ENCODE data around the gene RPRD1B. TPM values are rescaled to one million over a fixed set of nuclear protein-coding genes. Genes with fewer than 3 reads are reported as not detected.

Gene RPRD1B
- total RNA-seq, 2 donors from 2014 or later: 22.7 to 42.5 TPM

- H3K4me1 ChIP-seq: peaks cover 4% of the 10 kb centered on the region
- no peaks in the 10 kb centered on the region for H3K9me3 ChIP-seq
- TF ChIP-seq, protein P1, sequence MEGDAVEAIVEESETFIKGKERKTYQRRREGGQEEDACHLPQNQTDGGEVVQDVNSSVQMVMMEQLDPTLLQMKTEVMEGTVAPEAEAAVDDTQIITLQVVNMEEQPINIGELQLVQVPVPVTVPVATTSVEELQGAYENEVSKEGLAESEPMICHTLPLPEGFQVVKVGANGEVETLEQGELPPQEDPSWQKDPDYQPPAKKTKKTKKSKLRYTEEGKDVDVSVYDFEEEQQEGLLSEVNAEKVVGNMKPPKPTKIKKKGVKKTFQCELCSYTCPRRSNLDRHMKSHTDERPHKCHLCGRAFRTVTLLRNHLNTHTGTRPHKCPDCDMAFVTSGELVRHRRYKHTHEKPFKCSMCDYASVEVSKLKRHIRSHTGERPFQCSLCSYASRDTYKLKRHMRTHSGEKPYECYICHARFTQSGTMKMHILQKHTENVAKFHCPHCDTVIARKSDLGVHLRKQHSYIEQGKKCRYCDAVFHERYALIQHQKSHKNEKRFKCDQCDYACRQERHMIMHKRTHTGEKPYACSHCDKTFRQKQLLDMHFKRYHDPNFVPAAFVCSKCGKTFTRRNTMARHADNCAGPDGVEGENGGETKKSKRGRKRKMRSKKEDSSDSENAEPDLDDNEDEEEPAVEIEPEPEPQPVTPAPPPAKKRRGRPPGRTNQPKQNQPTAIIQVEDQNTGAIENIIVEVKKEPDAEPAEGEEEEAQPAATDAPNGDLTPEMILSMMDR (IDR thresholded peaks at IDR 0.05): no peak
- H3K36me3 ChIP-seq: no peaks in the 10 kb centered on the region
- intact Hi-C loops (cut with DNase I): no loop called here
- DNase-seq: no peak
- no peak overlapping the region for H3K27ac ChIP-seq
- H3K27me3 ChIP-seq: no peaks in the 10 kb centered on the region
- no peak overlapping the region for H3K4me3 ChIP-seq
- no peak overlapping the region for H3K9ac ChIP-seq (ENCODE audit: low read depth in 2 of 2, low read length in 2 of 2)
These were observed 81.7 kb downstream of the RPRD1B start for GRCh38 chr20:38115205-38115604.

- Histone ChIP-seq H3K4me3 (no peak overlapping the region), H3K27ac (no peak overlapping the region), H3K9ac (ENCODE audit: low read depth in 2 of 2, low read length in 2 of 2) (no peak overlapping the region), H3K9me3 (no peaks in the 10 kb centered on the region), H3K27me3 (no peaks in the 10 kb centered on the region), H3K4me1 (no peaks in the 10 kb centered on the region), H3K36me3 (no peaks in the 10 kb centered on the region)
- intact Hi-C loops (cut with DNase I): no loop called here
- no peak for DNase-seq
- TF ChIP-seq, protein P1 (IDR thresholded peaks at IDR 0.05): no peak
These were observed 82.3 kb downstream of the RPRD1B start for GRCh38 chr20:38115896-38116295.

DNA sequence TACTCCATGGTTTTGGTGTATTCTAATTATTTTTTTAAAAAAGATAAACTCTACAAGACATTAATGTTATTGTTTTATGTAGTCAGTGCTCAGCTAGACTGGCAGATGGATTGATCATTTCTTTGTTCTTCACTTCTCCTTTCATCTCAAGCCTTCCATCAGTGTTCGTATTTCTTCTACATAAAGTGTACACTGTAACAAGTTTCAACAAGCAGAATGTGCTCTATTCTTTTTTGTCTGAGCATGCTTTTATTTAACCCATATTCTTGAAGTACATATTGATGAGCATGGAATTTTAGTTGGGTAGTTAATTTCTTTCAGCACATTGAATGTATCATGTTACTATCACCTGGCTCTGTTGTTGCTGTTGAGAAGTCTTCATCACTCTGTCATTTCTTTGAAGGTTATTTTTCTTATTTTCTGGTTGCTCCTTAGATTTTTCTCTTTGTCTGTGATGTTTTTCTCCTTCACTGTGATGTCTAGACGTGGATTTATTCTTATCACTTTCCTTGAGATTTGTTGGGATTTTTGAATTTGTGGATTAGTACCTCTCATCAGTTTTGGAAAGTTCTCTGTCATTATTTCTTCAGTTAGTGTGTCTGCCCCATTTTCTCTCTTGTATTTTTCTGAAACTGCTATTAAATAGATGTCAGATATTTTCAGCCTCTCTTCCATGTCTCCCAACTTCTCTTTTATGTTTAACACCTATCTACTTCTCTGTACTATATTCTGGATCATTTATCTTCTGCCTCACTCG lies 83.0 kb downstream of the RPRD1B start:
- Histone ChIP-seq H3K27me3 (no peaks in the 10 kb centered on the region), H3K4me3 (no peak overlapping the region), H3K9ac (ENCODE audit: low read depth in 2 of 2, low read length in 2 of 2) (no peak overlapping the region), H3K4me1 (no peaks in the 10 kb centered on the region), H3K9me3 (no peaks in the 10 kb centered on the region), H3K27ac (no peak overlapping the region), H3K36me3 (no peaks in the 10 kb centered on the region)
- DNase-seq: no peak
- intact Hi-C loops (cut with DNase I): no loop called here
- TF ChIP-seq, protein P1 (IDR thresholded peaks at IDR 0.05): no peak

GRCh38 chr20:38117205-38117604 lies 83.7 kb downstream of the RPRD1B start:
- Histone ChIP-seq H3K4me1 (no peaks in the 10 kb centered on the region), H3K9me3 (no peaks in the 10 kb centered on the region), H3K27ac (no peak overlapping the region), H3K27me3 (no peaks in the 10 kb centered on the region), H3K9ac (ENCODE audit: low read depth in 2 of 2, low read length in 2 of 2) (no peak overlapping the region), H3K36me3 (no peaks in the 10 kb centered on the region), H3K4me3 (no peak overlapping the region)
- intact Hi-C loops (cut with DNase I): no loop called here
- TF ChIP-seq, protein P1 (IDR thresholded peaks at IDR 0.05): no peak
- DNase-seq: no peak

DNA sequence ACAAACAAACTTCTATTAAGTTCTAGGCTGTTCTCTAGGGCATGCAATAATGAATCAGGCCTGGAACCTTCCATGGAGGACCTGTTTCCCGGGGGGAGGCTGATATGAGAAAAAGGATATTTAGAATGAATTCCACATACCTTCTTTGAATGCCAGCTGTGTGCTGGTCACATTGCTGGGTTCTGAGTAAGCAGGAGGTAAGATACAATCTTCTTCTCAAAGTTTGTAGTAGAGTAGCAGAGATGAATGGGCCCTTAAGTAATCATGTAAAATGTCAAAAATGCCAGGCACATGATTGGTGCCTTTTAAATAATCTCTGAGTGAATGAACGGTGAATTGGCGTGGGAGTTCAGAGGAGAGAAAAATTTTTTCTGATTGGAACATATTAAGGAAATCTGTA lies 84.1 kb downstream of the RPRD1B start:
- TF ChIP-seq, protein P1 (IDR thresholded peaks at IDR 0.05): no peak
- no peaks in the 10 kb centered on the region for H3K27me3 ChIP-seq
- no peak overlapping the region for H3K4me3 ChIP-seq
- no peak overlapping the region for H3K27ac ChIP-seq
- H3K9ac ChIP-seq (ENCODE audit: low read depth in 2 of 2, low read length in 2 of 2): no peak overlapping the region
- H3K36me3 ChIP-seq: no peaks in the 10 kb centered on the region
- no peak for DNase-seq
- intact Hi-C loops (cut with DNase I): no loop called here
- H3K4me1 ChIP-seq: no peaks in the 10 kb centered on the region
- no peaks in the 10 kb centered on the region for H3K9me3 ChIP-seq

Data from colonic mucosa (tissue), 4 donors.